Measurements from ENCODE around the gene RRAS. TPM values are rescaled to one million over a fixed set of nuclear protein-coding genes. Genes with fewer than 3 reads are reported as not detected.
"Not testable (repeated sequence)": the region's sequence is repeated elsewhere in the genome, so short reads cannot be mapped to it uniquely, and the experiment has no call there.

The RRAS gene
- total RNA-seq, 2 experiments from 2014 or later: 12.3 to 14.9 TPM

DNA sequence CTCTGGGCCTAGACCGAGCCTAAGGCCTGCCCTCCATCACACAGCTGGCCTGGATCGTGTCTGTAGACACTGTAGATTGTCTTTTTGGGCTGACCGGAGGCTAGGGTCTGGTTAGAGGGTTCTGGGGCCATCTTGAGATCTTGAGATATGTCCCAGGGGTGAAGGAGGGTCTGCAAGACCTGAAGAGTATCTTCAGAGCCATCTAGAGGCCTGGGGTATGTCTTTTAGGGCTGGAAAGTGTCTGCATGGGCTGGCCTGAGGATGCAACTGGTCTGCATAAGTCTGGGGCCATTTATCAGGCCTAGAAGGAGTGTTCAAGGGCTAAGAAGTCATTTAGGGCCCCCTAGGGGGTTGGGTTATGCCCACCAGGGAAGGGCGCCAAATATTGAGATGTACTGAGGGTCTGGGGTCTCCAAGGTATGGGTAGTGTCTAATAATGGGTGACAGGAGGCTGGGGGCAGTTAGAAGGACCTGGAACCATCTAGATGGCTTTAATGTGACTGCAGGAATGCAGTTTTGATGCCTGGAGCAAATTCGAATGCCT, 2.6 kb upstream of the RRAS start:
- Mint-ChIP-seq H3K27me3 (peaks cover 16% of the 10 kb centered on the region), H3K9me3 (no peaks in the 10 kb centered on the region), H3K27ac (peak overlapping the region; percentile 95), H3K4me3 (peak overlapping the region; percentile 94), H3K36me3 (peaks cover 6% of the 10 kb centered on the region), H3K4me1 (peaks cover 45% of the 10 kb centered on the region)
- no peak for ATAC-seq (ENCODE audit: low read depth)
- no peak for DNase-seq
- POLR2A ChIA-PET: interaction anchor here (0.5 to 6.5 kb wide), 11 partner anchors 11 to 383 kb away, joined by 3 to 68 read pairs (median 4); partner anchors contain the start of genes BCL2L12, FUZ, IRF3 and NOSIP

DNA sequence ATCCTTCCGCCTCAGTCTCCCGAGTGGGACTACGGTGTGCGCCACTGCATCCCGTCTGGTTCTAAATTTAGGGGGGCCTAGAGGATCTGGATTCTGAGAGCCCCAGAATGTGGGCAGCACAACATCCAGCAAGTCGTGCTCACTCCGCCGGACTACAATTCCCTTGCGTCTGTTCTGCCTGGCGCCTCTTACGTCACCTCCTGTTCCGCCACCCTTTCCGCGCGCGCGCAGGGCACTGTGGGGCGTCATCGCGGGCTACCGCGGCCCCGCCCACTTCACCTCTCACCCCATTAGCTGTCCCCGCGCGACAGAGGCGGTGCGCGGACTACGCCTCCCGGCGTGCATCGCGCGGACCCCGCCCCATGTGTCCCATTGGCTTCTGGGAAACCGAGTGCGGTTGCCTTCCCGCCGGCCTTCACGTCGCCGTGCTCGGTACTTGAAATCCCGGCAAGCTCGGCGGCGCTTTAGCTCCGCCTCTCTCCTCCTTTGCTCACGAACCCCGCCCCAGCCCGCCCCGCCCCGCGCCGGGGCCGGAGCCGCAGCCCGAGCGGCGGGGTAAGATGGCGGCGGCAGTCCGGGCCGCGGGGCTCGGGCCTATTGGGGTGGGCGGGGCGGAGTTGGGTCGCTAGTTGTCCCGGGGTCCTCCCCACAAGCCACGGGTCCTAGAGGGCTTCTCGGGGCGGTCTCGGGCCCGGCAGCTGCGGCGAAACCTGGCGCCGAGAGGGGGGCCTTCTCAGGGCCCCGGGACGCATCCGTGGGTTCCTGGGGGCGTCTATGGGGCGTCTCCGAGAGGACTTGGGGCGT, 1.9 kb upstream of the RRAS start, which contains the start of gene SCAF1:
Gene SCAF1 (plus strand): TSS at position 522 of the 804 bp plus-strand sequence. CDS start 2,818 bp downstream, outside the sequence.
- Mint-ChIP-seq H3K36me3 (peaks cover 6% of the 10 kb centered on the region), H3K4me3 (peak within 1 kb of the TSS; percentile 94), H3K27ac (peak within 1 kb of the TSS; percentile 98), H3K4me1 (peaks cover 45% of the 10 kb centered on the region), H3K27me3 (peaks cover 16% of the 10 kb centered on the region), H3K9me3 (no peaks in the 10 kb centered on the region)
- peak; percentile 52 for ATAC-seq (ENCODE audit: low read depth)
- POLR2A ChIA-PET: interaction anchor here (0.5 to 6.5 kb wide), 12 partner anchors 11 to 384 kb away, joined by 3 to 68 read pairs (median 4); partner anchors contain the start of genes BCL2L12, FUZ, IRF3 and NOSIP
- peak; percentile 100 for DNase-seq

DNA sequence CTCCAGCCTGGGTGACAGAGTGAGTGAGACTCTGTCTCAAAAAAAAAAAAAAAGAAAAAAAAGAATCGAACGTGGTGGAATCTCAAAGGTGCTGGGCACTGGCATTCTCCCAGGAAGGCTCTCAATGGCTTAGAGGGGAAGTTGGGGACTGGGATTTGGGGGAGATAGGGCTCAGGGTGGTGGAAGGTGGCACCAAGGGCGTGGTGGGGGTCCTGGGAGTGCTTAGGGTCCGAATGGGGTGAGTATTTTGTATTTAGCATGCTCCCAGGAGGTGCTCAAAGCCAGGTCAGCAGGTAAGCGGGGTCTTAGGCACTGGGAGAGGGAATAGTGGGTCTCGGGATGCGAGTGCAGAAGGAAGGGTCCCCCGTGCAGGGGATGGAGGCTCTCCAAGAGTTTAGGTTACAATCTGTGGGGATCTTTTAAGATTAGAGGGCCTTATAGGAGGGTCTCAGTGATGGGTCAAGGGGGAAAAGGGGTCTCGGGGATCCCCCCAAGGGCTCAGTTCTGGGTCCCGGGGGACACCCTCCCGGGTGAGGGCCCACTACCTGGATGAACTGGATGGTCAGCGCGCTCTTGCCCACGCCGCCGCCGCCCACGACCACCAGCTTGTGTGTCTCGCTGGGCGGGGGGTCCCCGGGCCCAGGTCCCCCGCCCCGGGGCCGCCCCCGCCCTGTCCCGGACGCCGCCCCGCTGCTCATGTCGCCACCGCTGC, 386 bp downstream of the RRAS start:
- ATAC-seq (ENCODE audit: low read depth) (no peak), DNase-seq (no peak)
- peaks cover 6% of the 10 kb centered on the region for H3K36me3 Mint-ChIP-seq

DNA sequence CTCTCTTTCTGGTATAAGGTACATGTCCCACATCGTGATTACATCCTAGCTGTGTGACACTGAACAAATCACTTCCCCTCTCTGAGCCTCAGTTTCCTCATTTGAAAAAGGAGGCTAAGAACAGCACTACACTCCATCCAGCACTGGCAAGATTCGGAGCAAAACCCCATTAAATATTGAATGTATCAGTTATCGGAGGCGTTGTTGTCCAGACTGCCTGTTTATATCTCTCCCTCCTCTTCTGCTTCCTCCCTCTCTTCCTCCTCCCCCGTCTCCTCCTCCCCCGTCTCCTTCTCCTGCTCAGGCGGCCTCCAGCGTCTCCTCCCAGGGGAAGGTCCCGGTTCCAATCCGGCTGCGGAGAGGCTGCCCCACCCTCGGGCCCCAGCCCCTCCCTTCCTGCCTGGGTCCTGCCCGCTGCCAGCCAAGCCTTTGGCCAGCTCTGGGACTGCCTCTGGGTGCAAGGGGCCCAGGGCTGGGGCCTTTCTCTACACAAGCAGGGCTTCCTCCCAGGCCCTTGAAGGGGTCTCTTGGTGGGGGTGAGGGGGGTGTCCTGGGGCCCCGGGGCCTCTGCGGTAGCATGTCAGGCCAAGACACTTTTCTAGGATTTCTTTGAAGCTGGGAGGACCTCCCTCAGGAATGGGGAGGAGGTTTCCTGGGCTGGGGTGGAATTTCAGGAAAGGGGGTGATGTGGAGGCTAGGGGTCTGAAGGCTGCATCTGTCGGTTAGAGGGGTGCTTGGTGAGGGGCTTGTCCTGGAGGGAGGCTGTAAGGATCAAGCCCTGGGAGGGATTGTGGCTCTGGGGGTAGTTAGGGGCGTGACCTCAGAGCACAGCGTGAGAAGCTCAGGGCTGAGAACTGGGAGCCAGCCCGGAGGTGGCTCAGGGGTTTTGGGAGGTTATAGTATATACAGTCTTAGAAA, 1.9 kb downstream of the RRAS start:
- no peaks in the 10 kb centered on the region for H3K9me3 Mint-ChIP-seq
- POLR2A ChIA-PET: interaction anchor here (0.6 kb wide), 1 partner anchor 126 kb away, joined by 3 read pairs; no protein-coding TSS in a partner anchor
- DNase-seq (no peak), ATAC-seq (ENCODE audit: low read depth) (no peak)
- H3K4me1 Mint-ChIP-seq: peaks cover 29% of the 10 kb centered on the region
- peak overlapping the region; percentile 45 for H3K27ac Mint-ChIP-seq
- peaks cover 6% of the 10 kb centered on the region for H3K36me3 Mint-ChIP-seq
- H3K4me3 Mint-ChIP-seq: peak overlapping the region; percentile 68
- H3K27me3 Mint-ChIP-seq: peaks cover 18% of the 10 kb centered on the region

More for the DNA sequence above, 386 bp downstream of the RRAS start:
- H3K4me3 Mint-ChIP-seq: peak overlapping the region; percentile 94
- H3K27ac Mint-ChIP-seq: peak overlapping the region; percentile 79
- POLR2A ChIA-PET: interaction anchor here (0.6 to 6.5 kb wide), 16 partner anchors 9 to 646 kb away, joined by 3 to 68 read pairs (median 3); partner anchors contain the start of genes BCL2L12, GYS1, IRF3 and NOSIP
- peaks cover 42% of the 10 kb centered on the region for H3K4me1 Mint-ChIP-seq
- H3K27me3 Mint-ChIP-seq: peaks cover 18% of the 10 kb centered on the region
- H3K9me3 Mint-ChIP-seq: no peaks in the 10 kb centered on the region

DNA sequence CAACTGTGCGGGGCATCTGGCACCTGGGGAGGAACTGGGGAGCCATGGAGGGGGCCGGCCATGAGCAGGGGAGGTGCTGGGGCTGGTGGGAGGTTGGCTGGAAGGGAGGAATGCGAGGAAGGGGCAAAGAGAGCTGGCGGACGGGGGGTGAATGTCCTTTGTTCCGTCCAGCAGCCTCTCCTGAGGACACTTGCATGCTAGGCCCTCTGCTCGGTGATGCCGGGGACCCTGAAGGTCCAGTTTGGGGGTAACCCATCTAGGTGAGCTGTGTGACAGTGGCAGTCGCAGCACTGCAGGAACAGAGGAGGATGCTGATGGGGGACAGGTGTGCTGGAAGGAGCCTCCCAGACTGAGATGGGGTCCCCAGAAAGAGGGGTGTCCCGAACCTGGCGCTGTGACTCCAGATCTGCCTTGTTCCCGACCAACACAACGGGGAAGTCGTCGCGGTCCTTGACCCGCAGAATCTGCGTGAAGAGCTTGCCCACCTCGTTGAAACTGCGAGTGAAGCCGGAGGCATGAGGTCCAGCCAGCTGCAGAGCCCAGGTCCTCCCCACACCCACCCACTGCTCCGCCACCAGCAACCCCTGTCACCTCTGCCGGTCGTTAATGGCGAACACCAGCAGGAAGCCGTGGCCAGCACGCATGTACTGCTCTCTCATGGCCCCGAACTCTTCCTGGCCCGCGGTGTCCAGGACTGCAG, 3.6 kb downstream of the RRAS start:
- POLR2A ChIA-PET: no interaction called here
- Mint-ChIP-seq H3K4me3 (no peak overlapping the region), H3K4me1 (peaks cover 21% of the 10 kb centered on the region), H3K36me3 (no peaks in the 10 kb centered on the region), H3K9me3 (no peaks in the 10 kb centered on the region), H3K27me3 (peaks cover 18% of the 10 kb centered on the region), H3K27ac (no peak overlapping the region)
- ATAC-seq (ENCODE audit: low read depth) (no peak), DNase-seq (no peak)

DNA sequence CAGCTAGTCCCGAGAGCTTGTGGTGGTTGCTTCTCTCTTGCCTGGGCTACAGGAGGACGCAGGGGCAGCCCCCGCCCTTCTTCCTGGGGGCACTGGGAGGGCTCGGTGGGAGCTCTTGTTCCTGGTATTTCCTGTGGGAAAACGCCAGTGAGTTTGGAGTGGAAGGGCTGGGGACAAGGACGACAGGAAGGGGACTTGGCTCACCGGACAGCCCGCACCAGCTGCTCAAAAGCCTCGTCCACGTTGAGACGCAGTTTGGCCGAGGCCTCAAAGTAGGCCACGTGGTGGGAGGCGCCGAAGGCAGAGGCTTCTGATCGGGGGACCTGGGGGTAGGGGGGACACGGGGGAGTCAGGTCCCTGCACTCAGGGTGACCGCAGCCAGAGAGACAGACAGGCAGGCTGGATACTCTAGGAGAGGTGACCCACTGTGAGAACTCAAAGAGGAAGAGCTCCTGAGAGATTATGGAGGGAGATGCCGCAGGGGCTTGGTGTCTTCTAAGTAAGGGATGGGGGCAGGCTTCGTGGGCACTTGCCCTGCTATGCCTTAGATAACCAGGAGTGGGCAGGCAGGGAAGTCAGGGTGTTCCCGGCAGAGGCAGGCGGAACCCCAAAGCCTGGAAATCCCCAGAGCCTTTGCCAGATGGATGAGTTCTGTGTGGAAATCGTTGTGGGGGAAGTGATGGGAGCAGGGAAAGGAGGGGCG, 4.3 kb downstream of the RRAS start:
- H3K27ac Mint-ChIP-seq: no peak overlapping the region

DNA sequence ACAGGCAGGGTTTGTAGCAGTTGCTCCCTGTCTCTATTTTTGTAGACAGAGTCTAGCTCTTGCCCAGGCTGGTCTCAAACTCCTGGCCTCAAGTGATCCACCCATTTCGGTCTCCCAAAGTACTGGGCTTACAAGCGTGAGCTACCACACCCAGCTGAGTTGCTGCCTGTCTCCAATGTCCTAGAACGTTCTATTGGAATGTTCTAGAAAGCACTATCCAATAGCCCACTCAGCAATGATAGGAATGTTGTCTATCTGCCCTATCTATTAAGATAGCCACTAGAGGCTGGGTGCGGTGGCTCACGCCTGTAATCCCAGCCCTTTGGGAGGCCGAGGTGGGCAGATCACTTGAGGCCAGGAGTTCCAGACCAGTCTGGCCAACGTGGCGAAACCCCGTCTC, 6.7 kb downstream of the RRAS start:
- POLR2A ChIA-PET; H3K27me3 Mint-ChIP-seq; H3K36me3 Mint-ChIP-seq; ATAC-seq (ENCODE audit: low read depth); H3K27ac Mint-ChIP-seq; DNase-seq; H3K4me3 Mint-ChIP-seq; H3K4me1 Mint-ChIP-seq; H3K9me3 Mint-ChIP-seq: not testable (repeated sequence)

More for the DNA sequence above, 4.3 kb downstream of the RRAS start:
- H3K36me3 Mint-ChIP-seq: no peaks in the 10 kb centered on the region
- POLR2A ChIA-PET: no interaction called here
- peaks cover 17% of the 10 kb centered on the region for H3K4me1 Mint-ChIP-seq
- no peak overlapping the region for H3K4me3 Mint-ChIP-seq
- peaks cover 18% of the 10 kb centered on the region for H3K27me3 Mint-ChIP-seq
- H3K9me3 Mint-ChIP-seq: no peaks in the 10 kb centered on the region
- DNase-seq (no peak), ATAC-seq (ENCODE audit: low read depth) (no peak)

DNA sequence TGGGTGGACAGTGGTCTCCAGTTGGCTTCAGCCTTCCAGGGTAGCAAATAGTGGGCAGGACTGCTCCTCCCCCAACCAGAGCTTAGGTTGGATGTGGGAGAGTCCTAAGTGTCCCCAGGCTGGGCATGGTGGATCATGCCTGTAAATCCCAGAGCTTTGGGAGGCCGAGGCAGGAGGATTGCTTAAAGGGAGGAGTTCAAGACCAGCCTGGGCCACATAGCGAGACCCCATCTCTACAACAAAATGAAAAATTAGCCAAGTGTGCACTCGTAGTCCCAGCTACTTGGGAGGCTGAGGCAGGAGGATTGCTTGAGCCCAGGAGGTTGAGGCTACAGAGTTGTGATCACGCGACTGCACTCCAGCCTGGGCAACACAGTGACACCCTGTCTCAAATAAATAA, 7.4 kb downstream of the RRAS start:
- Mint-ChIP-seq H3K4me3 (no peak overlapping the region), H3K9me3 (no peaks in the 10 kb centered on the region), H3K4me1 (no peaks in the 10 kb centered on the region), H3K27me3 (peaks cover 2% of the 10 kb centered on the region), H3K36me3 (peaks cover 8% of the 10 kb centered on the region), H3K27ac (no peak overlapping the region)
- ATAC-seq (ENCODE audit: low read depth) (no peak), DNase-seq (no peak)
- POLR2A ChIA-PET: no interaction called here

DNA sequence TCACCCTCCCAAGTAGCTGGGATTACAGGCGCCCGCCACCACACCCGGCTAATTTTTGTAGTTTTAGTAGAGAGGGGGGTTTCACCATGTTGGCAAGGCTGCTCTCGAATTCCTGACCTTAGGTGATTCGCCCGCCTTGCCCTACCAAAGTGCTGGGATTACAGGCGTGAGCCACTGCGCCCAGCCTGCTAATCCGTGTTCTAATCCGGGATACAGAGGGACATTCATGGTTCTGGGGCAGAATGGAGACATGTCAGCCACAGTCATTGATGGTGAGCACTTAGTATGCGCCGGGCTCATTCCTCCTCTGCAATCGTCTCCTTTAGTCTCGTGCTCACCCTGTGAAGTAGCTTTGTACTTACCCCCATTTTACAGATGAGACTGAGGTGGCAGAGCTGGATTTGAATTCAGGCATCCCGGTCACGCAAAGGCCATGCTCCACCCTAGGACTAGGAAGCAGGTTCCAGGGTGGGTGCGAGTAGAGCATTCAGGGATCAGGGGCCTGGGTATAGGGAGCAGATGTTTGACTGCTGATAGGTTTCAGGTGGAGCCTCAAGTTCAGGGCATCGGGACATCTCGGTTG, 8.2 kb downstream of the RRAS start:
- DNase-seq (no peak), ATAC-seq (ENCODE audit: low read depth) (no peak)
- H3K4me3 Mint-ChIP-seq: no peak overlapping the region
- POLR2A ChIA-PET: interaction anchor here (0.6 kb wide), 1 partner anchor 36 kb away, joined by 3 read pairs; no protein-coding TSS in a partner anchor
- H3K36me3 Mint-ChIP-seq: peaks cover 14% of the 10 kb centered on the region
- H3K27me3 Mint-ChIP-seq: peaks cover 2% of the 10 kb centered on the region
- no peaks in the 10 kb centered on the region for H3K4me1 Mint-ChIP-seq
- H3K9me3 Mint-ChIP-seq: no peaks in the 10 kb centered on the region
- no peak overlapping the region for H3K27ac Mint-ChIP-seq

DNA sequence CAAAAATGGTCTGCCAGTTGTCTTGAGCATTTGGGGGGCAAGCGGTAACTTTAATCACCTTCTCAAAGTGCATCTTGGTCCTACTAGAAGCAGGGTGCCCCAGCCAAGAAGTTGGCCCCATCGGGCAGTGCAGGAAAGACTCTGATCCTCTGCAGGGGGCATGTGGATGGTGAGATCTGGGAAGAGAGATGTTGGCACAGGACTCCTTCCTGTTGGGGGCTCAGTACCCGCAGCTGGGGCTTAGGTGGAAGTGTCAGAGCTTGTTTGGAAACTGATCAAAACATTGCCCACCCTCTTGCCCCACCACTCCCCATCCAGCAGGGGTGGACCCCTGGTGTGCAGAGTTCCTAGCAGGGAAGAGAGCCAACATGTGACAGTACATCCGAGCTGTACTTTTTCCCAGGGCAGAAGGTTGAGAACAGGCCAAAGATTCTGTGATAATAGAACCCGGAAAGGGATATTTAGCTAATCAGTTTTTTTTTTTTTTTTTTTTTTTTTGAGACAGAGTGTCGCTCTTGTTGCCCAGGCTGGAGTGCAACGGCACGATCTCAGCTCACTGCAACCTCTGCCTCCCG, 8.8 kb downstream of the RRAS start:
- H3K27ac Mint-ChIP-seq: no peak overlapping the region
- H3K4me1 Mint-ChIP-seq: no peaks in the 10 kb centered on the region
- H3K36me3 Mint-ChIP-seq: peaks cover 14% of the 10 kb centered on the region
- H3K27me3 Mint-ChIP-seq: peaks cover 2% of the 10 kb centered on the region
- no peak overlapping the region for H3K4me3 Mint-ChIP-seq
- POLR2A ChIA-PET: interaction anchor here (0.6 kb wide), 1 partner anchor 35 kb away, joined by 3 read pairs; no protein-coding TSS in a partner anchor
- ATAC-seq (ENCODE audit: low read depth) (no peak), DNase-seq (no peak)
- H3K9me3 Mint-ChIP-seq: no peaks in the 10 kb centered on the region

DNA sequence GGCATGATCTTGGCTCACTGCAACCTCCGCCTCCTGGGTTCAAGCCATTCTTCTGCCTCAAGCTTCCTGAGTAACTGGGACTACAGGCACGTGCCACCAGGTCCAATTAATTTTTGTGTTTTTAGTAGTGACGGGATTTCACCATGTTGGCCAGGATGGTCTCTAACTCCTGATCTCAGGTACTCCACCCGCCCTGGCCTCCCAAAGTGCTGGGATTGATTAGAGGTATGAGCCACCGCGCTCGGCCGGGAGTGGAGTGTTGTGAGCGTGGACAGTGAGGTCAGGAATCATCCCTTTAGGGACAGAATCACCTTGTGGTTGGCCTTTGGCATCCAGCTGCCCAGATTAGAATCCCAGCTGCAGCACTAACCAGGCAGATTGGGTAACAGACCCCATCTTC, 10.3 kb downstream of the RRAS start:
- Mint-ChIP-seq H3K27ac (no peak overlapping the region), H3K27me3 (no peaks in the 10 kb centered on the region), H3K36me3 (peaks cover 17% of the 10 kb centered on the region), H3K4me1 (no peaks in the 10 kb centered on the region), H3K4me3 (no peak overlapping the region), H3K9me3 (no peaks in the 10 kb centered on the region)
- no peak for DNase-seq
- ATAC-seq (ENCODE audit: low read depth): no peak
- POLR2A ChIA-PET: interaction anchor here (1.2 kb wide), 1 partner anchor 9 kb away, joined by 3 read pairs; no protein-coding TSS in a partner anchor

Data from activated naive CD8-positive, alpha-beta T cell treated with anti-CD3 and anti-CD28 coated beads, Interleukin-2, amount 10 ng/mL, durations not matched to agents 7 days and 5 days (primary cell).